RWPE1 (cell line): ENCODE data around the gene NUPR2.
"Not testable (repeated sequence)": the region's sequence is repeated elsewhere in the genome, so short reads cannot be mapped to it uniquely, and the experiment has no call there.

Source experiments
- CTCF ChIA-PET: fragments of 350-600 bp; sonication (Branson Sonifier 250); formaldehyde crosslinking; extraction: SDS; loops from one replicate; lab custom pipeline; 2021; lab: Yijun Ruan, JAX
- POLR2A ChIA-PET: fragments of 400-600 bp; formaldehyde crosslinking; extraction: SDS; loops from one replicate; lab custom pipeline; 2020; ENCODE audit warnings: antibody characterized with exemption; ENCODE audit not compliant: low non-redundant PET; lab: Yijun Ruan, JAX
- DNase-seq: peaks from one replicate; pipeline ENCODE4 v3.0.0; 2012; ENCODE audit warnings: low spot score
- H3K27ac ChIP-seq: fragments of 450-650 bp; 2 replicates; pipeline ENCODE4 v1.5.1; 2017
- TF ChIP-seq, protein P1 (sequence below): fragments of 450-650 bp; conservative IDR thresholded peaks from 2 replicates; pipeline ENCODE4 v1.5.1; 2017; ENCODE audit warnings: low read depth, mild to moderate bottlenecking

NUPR2 gene, protein sequence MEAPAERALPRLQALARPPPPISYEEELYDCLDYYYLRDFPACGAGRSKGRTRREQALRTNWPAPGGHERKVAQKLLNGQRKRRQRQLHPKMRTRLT

DNA sequence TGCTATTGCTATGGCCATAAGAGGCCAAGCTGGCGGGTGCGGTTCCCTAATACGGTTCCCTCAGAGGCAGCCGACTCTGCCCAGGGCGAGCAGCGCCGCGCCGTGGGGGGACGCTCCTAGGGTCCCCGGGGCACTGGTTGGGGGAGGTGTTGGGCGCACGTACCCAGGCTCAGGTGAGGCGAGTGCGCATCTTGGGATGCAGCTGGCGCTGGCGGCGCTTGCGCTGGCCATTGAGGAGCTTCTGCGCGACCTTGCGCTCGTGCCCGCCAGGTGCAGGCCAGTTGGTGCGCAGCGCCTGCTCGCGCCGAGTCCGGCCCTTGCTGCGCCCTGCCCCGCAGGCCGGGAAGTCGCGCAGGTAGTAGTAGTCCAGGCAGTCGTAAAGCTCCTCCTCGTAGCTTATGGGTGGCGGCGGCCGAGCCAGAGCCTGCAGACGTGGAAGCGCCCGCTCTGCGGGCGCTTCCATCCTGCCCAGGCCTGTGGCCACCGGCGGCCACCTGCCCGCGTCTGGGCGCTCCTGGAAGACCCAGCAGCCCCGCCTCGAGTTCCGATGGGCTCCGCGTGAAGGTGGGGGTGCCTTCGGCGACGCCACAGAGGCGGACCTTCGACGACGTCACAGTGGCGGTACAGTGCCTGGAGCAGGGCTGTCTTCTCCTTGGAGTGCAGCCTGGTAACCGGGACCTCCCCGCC, at the start of gene NUPR2:
NUPR2 (minus strand) TSS at position 566 of the 687 bp plus-strand sequence; CDS start at position 463, 103 bp downstream.
- TF ChIP-seq, protein P1, sequence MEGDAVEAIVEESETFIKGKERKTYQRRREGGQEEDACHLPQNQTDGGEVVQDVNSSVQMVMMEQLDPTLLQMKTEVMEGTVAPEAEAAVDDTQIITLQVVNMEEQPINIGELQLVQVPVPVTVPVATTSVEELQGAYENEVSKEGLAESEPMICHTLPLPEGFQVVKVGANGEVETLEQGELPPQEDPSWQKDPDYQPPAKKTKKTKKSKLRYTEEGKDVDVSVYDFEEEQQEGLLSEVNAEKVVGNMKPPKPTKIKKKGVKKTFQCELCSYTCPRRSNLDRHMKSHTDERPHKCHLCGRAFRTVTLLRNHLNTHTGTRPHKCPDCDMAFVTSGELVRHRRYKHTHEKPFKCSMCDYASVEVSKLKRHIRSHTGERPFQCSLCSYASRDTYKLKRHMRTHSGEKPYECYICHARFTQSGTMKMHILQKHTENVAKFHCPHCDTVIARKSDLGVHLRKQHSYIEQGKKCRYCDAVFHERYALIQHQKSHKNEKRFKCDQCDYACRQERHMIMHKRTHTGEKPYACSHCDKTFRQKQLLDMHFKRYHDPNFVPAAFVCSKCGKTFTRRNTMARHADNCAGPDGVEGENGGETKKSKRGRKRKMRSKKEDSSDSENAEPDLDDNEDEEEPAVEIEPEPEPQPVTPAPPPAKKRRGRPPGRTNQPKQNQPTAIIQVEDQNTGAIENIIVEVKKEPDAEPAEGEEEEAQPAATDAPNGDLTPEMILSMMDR = no peak
- POLR2A ChIA-PET = no interaction called here
- no peak for DNase-seq
- CTCF ChIA-PET = no interaction called here
- H3K27ac ChIP-seq = no peak within 1 kb of the TSS

DNA sequence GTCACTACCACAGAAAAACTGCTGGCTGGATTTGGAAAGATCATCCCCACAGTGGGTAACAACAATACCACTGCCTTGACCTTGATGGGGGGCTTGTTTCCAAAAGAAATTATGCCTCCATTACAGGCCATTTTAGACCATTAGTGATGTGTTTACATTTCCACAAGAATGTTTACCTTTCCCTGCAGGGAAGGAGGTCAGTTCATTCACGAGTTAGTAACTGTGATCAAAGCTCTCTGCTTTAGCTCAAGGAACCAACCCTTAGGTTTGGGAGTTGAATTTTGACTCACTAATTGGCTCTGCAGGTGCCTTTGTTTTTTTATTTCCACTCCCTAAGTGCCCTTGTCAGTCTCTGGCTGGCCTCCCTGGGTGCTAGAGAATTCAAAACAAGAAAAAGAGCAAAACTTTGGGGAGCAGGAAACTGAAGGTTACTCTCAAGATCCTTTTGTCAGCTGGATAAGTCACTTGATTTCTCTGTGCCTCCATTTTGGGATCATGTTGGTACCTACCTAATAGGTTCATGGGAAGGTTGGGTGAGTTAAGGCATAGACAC, 41.1 kb upstream of the NUPR2 start:
- ChIA-PET POLR2A (no interaction called here), CTCF (interaction anchor here (0.6 kb wide), 1 partner anchor 368 kb away, joined by 3 read pairs; no protein-coding TSS in a partner anchor)
- TF ChIP-seq, protein P1 = no peak
- H3K27ac ChIP-seq = no peak overlapping the region
- no peak for DNase-seq

DNA sequence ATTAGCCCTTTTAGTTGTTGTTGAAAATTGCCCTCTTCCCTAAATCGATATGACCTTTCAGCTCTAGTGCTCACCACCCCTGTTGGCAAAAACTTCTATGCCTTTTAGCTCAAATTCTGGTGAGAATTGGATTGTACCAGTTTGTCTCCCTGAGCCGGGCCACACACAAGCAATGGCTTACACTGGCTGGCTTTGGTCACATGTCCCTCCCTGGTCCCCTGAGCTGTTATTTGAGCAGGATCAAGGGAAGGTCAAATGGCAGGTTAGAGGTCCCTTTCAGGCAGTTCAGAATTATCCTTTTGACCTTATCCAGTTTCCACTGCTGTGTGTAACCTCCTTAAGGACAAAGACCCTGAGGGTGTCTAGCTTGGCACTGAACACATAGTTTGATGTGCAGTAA, 14.8 kb upstream of the NUPR2 start:
- POLR2A ChIA-PET, H3K27ac ChIP-seq, DNase-seq: not testable (repeated sequence)
- CTCF ChIA-PET = interaction anchor here (0.6 to 0.7 kb wide), 2 partner anchors 94 to 699 kb away, joined by 4 read pairs; no protein-coding TSS in a partner anchor

DNA sequence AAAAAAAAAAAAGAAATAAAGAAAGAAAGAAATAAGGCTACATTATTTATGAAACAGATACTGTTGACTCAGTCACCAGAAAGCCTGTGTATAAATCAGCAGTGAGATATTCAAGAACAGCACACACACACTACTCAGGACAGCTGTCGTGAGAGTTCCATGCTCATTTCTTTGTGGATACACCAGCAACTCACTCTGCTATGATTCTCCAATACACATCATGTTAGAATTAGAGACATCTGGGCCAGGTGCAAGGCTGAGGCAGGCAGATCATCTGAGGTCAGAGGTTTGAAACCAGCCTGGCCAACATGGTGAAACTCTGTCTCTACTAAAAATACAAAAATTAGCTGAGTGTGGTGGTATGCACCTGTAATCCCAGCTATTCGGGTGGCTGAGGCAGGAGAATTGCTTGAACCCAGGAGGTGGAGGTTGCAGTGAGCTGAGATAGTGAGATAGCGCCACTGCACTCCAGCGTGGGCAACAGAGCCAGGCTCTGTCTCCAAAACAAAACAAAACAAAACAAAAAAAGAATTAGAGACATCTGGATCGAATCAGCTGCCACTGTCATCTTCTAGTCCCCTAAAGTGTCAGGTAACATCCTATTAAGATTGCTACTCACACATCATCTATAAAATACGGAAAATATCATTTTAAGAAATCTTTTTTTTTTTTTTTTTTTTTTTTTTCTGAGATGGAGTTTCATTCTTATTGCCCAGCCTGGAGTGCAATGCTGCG, 11.2 kb upstream of the NUPR2 start:
- DNase-seq = no peak
- POLR2A ChIA-PET = no interaction called here
- CTCF ChIA-PET = interaction anchor here (0.6 kb wide), 1 partner anchor 29 kb away, joined by 4 read pairs; no protein-coding TSS in a partner anchor
- TF ChIP-seq, protein P1 = no peak
- no peak overlapping the region for H3K27ac ChIP-seq

DNA sequence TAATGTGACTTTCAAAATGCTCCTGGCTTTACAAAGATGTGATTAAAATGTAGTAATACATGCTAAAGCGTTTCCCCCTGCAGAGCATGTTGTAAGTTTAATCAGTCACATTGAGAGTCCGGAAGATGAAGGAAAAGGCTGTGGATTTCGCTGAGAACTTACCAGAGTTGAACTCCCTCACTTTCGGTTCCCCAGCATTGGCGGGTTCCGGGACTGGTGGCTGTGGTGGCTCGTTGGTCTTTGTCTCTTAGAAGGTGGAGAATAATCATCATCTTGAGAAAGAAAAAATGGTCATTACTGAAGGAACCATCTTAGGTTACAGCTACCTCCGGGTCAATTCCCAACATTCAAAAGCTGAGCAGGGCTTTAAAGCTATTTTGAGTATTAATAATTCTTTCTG, 9.6 kb upstream of the NUPR2 start:
- no peak for DNase-seq
- ChIA-PET CTCF (no interaction called here), POLR2A (no interaction called here)
- no peak overlapping the region for H3K27ac ChIP-seq
- TF ChIP-seq, protein P1 = no peak

DNA sequence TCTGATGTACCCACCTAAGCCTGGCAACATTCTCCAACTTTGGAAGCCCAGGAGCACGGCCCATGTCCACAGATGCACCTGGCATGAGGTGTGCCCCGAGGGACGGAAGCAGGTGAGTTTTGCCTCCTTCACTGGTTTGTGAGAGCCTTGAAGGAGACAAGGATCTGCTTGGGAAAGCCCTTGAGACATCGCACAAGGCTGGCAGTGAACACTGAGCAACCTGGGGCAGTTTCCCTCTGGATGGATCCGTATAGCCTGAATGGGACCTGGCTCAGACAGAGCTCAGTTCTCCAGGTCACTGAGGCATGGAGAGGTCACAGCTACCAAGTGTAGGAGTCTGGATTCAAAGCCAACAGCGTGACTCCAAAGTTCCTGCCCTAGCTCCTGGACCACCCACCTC, 8.8 kb upstream of the NUPR2 start:
- ChIA-PET CTCF (no interaction called here), POLR2A (no interaction called here)
- DNase-seq = no peak
- TF ChIP-seq, protein P1 = no peak
- no peak overlapping the region for H3K27ac ChIP-seq
